Measurements from ENCODE around the gene TAOK3. TPM values are rescaled to one million over a fixed set of nuclear protein-coding genes. Genes with fewer than 3 reads are reported as not detected.

The TAOK3 gene
- total and polyA plus RNA-seq, 2 of the 4 experiments (the other 2 are of a cell fraction): 26.3 to 54.5 TPM

DNA sequence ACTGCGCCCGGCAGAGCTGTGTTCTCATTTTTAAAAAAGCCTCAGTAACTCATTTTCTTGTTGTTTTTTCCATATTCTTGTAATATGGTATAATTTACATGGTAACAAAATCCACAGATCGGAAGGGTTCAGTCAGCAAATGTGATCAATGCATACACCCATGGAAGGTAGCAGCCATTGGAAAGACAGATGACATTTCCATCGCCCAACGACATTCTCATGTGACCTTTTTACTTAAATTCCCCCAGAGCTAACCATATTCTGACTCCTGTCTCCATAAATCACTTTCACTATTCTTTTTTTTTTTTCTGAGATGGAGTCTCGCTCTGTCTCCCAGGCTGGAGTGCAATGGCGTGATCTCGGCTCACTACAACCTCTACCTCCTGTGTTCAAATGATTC, 231.9 kb downstream of the TAOK3 start:
- Histone ChIP-seq H3K14ac (replicated peaks; ENCODE audit: low read depth, low read length) (no peak overlapping the region), H3K56ac (ENCODE audit: extremely low read depth, insufficient read depth, low read length) (no peak overlapping the region), H3K79me1 (ENCODE audit: low read depth in 1 of 2, low read length in 2 of 2) (peaks cover 19 to 35% of the 10 kb centered on the region in 2 experiments), H3K27ac (ENCODE audit: insufficient read depth, low read length) (no peak overlapping the region), H3K4me1 (ENCODE audit: control insufficient read depth, insufficient read depth, low read length) (peaks cover 2% of the 10 kb centered on the region; the same call in 1 of the 2 replicates), H2BK15ac (ENCODE audit: low read depth, low read length) (no peak overlapping the region), H3K9ac (ENCODE audit: low read depth, low read length) (no peak overlapping the region), H3K18ac (ENCODE audit: low read depth, low read length) (no peak overlapping the region), H4K20me1 (ENCODE audit: insufficient read depth, low read length) (no peaks in the 10 kb centered on the region), H2BK5ac (ENCODE audit: low read depth, low read length, poor library complexity, severe bottlenecking) (no peak overlapping the region), H2AK5ac (ENCODE audit: low read depth, low read length) (no peak overlapping the region), H3K4me3 (ENCODE audit: insufficient read depth, low read depth, low read length) (no peak overlapping the region), H2AK9ac (replicated peaks; ENCODE audit: low read depth, low read length, poor library complexity) (no peak overlapping the region), H2BK20ac (ENCODE audit: low read depth, low read length) (no peak overlapping the region), H4K91ac (ENCODE audit: insufficient read depth, low read depth, low read length) (no peak overlapping the region), H2AFZ (replicated peaks; ENCODE audit: low read length, poor library complexity) (no peak overlapping the region), H3K4me2 (ENCODE audit: low read depth, low read length) (no peak overlapping the region), H3K36me3 (ENCODE audit: control insufficient read depth, insufficient read depth, low read length) (peaks cover 35% of the 10 kb centered on the region), H3K9me3 (ENCODE audit: control insufficient read depth, insufficient read depth, low read length) (no peaks in the 10 kb centered on the region), H3K27me3 (ENCODE audit: control insufficient read depth, insufficient read depth, low read length) (no peaks in the 10 kb centered on the region), H3K9me1 (ENCODE audit: insufficient read depth, low read length) (peaks cover 5% of the 10 kb centered on the region; the same call in 1 of the 2 replicates), H4K8ac (ENCODE audit: low read depth in 2 of 2, low read length in 2 of 2) (no peak overlapping the region), H3K4ac (ENCODE audit: low read depth, low read length) (no peak overlapping the region), H3K23ac (ENCODE audit: low read depth, low read length) (no peak overlapping the region), H4K5ac (ENCODE audit: low read depth, low read length) (no peak overlapping the region), H2BK120ac (ENCODE audit: low read depth, low read length) (no peak overlapping the region)
- DNase-seq (no peak), ATAC-seq (ENCODE audit: low read depth) (no peak)
- intact Hi-C loops (cut with micrococcal nuclease) (no loop called here), in situ Hi-C loops (cut with MboI; ENCODE audit: low sequenced_read_pairs) (loop anchor here (25.0 kb wide), 1 partner anchor 279 kb away; no protein-coding TSS in a partner anchor), dilution Hi-C loops (cut with HindIII; ENCODE audit: low sequenced_read_pairs, unreplicated experiment) (no loop called here)
- POLR2A ChIA-PET (ENCODE audit: unreplicated experiment): no interaction called here
- WGBS, 2 experiments (ENCODE audit: extremely low coverage in 2 of 2, insufficient read length in 1 of 2): no CpG with 5 or more reads among the region's 8 CpGs
- TF ChIP-seq SMC3 (IDR thresholded peaks at IDR 0.05; ENCODE audit: low read depth, low read length) (no peak), CEBPB (IDR thresholded peaks at IDR 0.05; ENCODE audit: low read depth, low read length) (no peak), CTCF (conservative IDR thresholded peaks at IDR 0.05; ENCODE audit: low read depth, low read length) (no peak), CHD1 (IDR thresholded peaks at IDR 0.05; ENCODE audit: low read depth, low read length) (no peak), NFE2L2 (IDR thresholded peaks at IDR 0.05; ENCODE audit: low read depth, low read length) (no peak), MAZ (IDR thresholded peaks at IDR 0.05; ENCODE audit: borderline replicate concordance, low read depth, low read length) (no peak), RFX5 (IDR thresholded peaks at IDR 0.05; ENCODE audit: low read depth, low read length) (no peak), ELK1 (IDR thresholded peaks at IDR 0.05; ENCODE audit: borderline replicate concordance, low read depth, low read length) (no peak)
- TF ChIP-seq, protein P1, sequence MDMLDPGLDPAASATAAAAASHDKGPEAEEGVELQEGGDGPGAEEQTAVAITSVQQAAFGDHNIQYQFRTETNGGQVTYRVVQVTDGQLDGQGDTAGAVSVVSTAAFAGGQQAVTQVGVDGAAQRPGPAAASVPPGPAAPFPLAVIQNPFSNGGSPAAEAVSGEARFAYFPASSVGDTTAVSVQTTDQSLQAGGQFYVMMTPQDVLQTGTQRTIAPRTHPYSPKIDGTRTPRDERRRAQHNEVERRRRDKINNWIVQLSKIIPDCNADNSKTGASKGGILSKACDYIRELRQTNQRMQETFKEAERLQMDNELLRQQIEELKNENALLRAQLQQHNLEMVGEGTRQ (IDR thresholded peaks at IDR 0.05; ENCODE audit: low read depth, low read length): no peak
- CTCF ChIA-PET: no interaction called here
- no TSS peak for BruUV-seq (replicated peaks)
